HG03039 (cell line): ENCODE data around the gene GARIN5B.

ENCODE experiments used
- ATAC-seq: cut with Tn5 transposase; IDR thresholded peaks from one replicate; pipeline ENCODE4 v1.9.1; 2021; ENCODE audit warnings: mild to moderate bottlenecking, moderate library complexity; ENCODE audit not compliant: unreplicated experiment

The GARIN5B gene

GRCh38 chr19:55372316-55373081, 9.4 kb upstream of the GARIN5B start:
- ATAC-seq: no peak

- ATAC-seq: no peak
Observed at GRCh38 chr19:55370305-55370988, 7.4 kb upstream of the GARIN5B start, which contains the start of gene IL11. Gene IL11 (minus strand): TSS chr19:55370463. CDS start chr19:55370310, 153 bp downstream.

GRCh38 chr19:55369653-55370304, 6.7 kb upstream of the GARIN5B start:
- ATAC-seq: no peak

GRCh38 chr19:55368701-55369563, 5.9 kb upstream of the GARIN5B start:
- no peak for ATAC-seq

GRCh38 chr19:55368106-55368505, 5.0 kb upstream of the GARIN5B start:
- ATAC-seq: no peak

- no peak for ATAC-seq
Observed at GRCh38 chr19:55366790-55367189, 3.7 kb upstream of the GARIN5B start.

GRCh38 chr19:55365964-55366363, 2.9 kb upstream of the GARIN5B start:
- no peak for ATAC-seq

GRCh38 chr19:55365245-55365644, 2.2 kb upstream of the GARIN5B start:
- no peak for ATAC-seq

GRCh38 chr19:55362174-55362989, 678 bp downstream of the GARIN5B start:
- no peak for ATAC-seq

GRCh38 chr19:55360902-55361301, 2.2 kb downstream of the GARIN5B start:
- ATAC-seq: no peak

- ATAC-seq: no peak
Observed at GRCh38 chr19:55358943-55359908, 3.8 kb downstream of the GARIN5B start.

GRCh38 chr19:55358493-55358892, 4.6 kb downstream of the GARIN5B start:
- no peak for ATAC-seq

- ATAC-seq: no peak
Observed at GRCh38 chr19:55355213-55355821, 7.7 kb downstream of the GARIN5B start.

GRCh38 chr19:55354698-55355212, 8.3 kb downstream of the GARIN5B start, which contains the start of gene COX6B2:
Gene COX6B2 (minus strand): TSS chr19:55354719. CDS start chr19:55354521, 198 bp downstream.
- ATAC-seq: no peak

- no peak for ATAC-seq
Observed at GRCh38 chr19:55353803-55354697, 9.0 kb downstream of the GARIN5B start.

GRCh38 chr19:55353356-55353802, 9.7 kb downstream of the GARIN5B start:
- ATAC-seq: no peak

- ATAC-seq: no peak
Observed at GRCh38 chr19:55352549-55353145, 10.4 kb downstream of the GARIN5B start.
